ENCODE results near the gene TMBIM6.

TMBIM6 gene

GRCh38 chr12:49783917-49784676 is 42.7 kb downstream of the TMBIM6 start:
- no peaks in the 10 kb centered on the region; the same call in 1 of the 2 replicates for H3K27me3 ChIP-seq (ENCODE audit: insufficient read depth, low read depth)
- no peak for TF ChIP-seq CTCF (conservative IDR thresholded peaks at IDR 0.05; ENCODE audit: low read depth, low read length)
- no peak overlapping the region for H3K9ac ChIP-seq
- H3K79me2 ChIP-seq (ENCODE audit: insufficient read depth, low read depth) = no peaks in the 10 kb centered on the region
- no peak overlapping the region for H3K27ac ChIP-seq
- H2AFZ ChIP-seq (ENCODE audit: low read depth) = no peak overlapping the region
- no peak overlapping the region for H3K4me3 ChIP-seq (IDR thresholded peaks at IDR 0.05; ENCODE audit: insufficient read depth, low read depth, low read length)
- H4K20me1 ChIP-seq (ENCODE audit: insufficient read depth) = no peaks in the 10 kb centered on the region
- H3K4me1 ChIP-seq (ENCODE audit: low read depth, poor library complexity, severe bottlenecking) = peaks cover 8% of the 10 kb centered on the region
- H3K36me3 ChIP-seq (ENCODE audit: insufficient read depth) = no peaks in the 10 kb centered on the region
- H3K4me2 ChIP-seq = no peak overlapping the region

- Histone ChIP-seq H3K27ac (no peak overlapping the region), H2AFZ (ENCODE audit: low read depth) (no peak overlapping the region), H3K27me3 (ENCODE audit: insufficient read depth, low read depth) (peaks cover 6% of the 10 kb centered on the region; the same call in 1 of the 2 replicates), H3K9ac (no peak overlapping the region), H3K4me2 (no peak overlapping the region), H3K79me2 (ENCODE audit: insufficient read depth, low read depth) (no peaks in the 10 kb centered on the region), H3K36me3 (ENCODE audit: insufficient read depth) (no peaks in the 10 kb centered on the region), H3K4me3 (IDR thresholded peaks at IDR 0.05; ENCODE audit: insufficient read depth, low read depth, low read length) (no peak overlapping the region), H4K20me1 (ENCODE audit: insufficient read depth) (no peaks in the 10 kb centered on the region), H3K4me1 (ENCODE audit: low read depth, poor library complexity, severe bottlenecking) (peaks cover 8% of the 10 kb centered on the region)
- no peak for TF ChIP-seq CTCF (conservative IDR thresholded peaks at IDR 0.05; ENCODE audit: low read depth, low read length)
Observed at GRCh38 chr12:49784756-49785409, 43.5 kb downstream of the TMBIM6 start.

GRCh38 chr12:49787672-49788071 is 46.3 kb downstream of the TMBIM6 start:
- H3K79me2 ChIP-seq (ENCODE audit: insufficient read depth, low read depth) = no peaks in the 10 kb centered on the region
- no peak overlapping the region for H3K27ac ChIP-seq
- no peak overlapping the region for H3K4me2 ChIP-seq
- H3K36me3 ChIP-seq (ENCODE audit: insufficient read depth) = no peaks in the 10 kb centered on the region
- H3K4me3 ChIP-seq (IDR thresholded peaks at IDR 0.05; ENCODE audit: insufficient read depth, low read depth, low read length) = no peak overlapping the region
- no peak overlapping the region for H2AFZ ChIP-seq (ENCODE audit: low read depth)
- H3K9ac ChIP-seq = no peak overlapping the region
- H4K20me1 ChIP-seq (ENCODE audit: insufficient read depth) = no peaks in the 10 kb centered on the region
- TF ChIP-seq CTCF (conservative IDR thresholded peaks at IDR 0.05; ENCODE audit: low read depth, low read length) = no peak
- peaks cover 8% of the 10 kb centered on the region; the same call in 1 of the 2 replicates for H3K27me3 ChIP-seq (ENCODE audit: insufficient read depth, low read depth)
- H3K4me1 ChIP-seq (ENCODE audit: low read depth, poor library complexity, severe bottlenecking) = peaks cover 8% of the 10 kb centered on the region

DNA sequence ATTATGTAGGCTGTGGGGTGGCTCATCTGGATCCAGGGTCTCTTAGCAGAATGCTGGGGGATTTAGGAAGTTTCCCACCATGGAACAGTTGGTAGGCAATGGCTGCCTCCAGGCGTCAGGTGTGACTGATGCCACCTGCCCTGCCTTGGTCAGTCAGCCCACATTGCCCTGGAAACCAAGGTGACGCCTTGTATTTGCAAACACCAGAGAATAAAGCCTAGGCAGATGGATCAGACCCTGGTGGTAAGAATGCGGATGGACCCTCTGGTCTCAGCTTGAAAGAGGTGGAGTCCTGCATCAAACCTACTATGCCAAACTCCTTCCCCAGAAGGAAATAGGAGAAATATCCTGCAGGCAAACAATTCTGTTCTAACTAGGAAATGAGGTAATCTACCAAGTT is 48.6 kb downstream of the TMBIM6 start:
- Histone ChIP-seq H3K27me3 (ENCODE audit: insufficient read depth, low read depth) (peaks cover 8% of the 10 kb centered on the region; the same call in 1 of the 2 replicates), H3K4me1 (ENCODE audit: low read depth, poor library complexity, severe bottlenecking) (peaks cover 3% of the 10 kb centered on the region), H2AFZ (ENCODE audit: low read depth) (no peak overlapping the region), H3K4me2 (no peak overlapping the region), H3K9ac (no peak overlapping the region), H4K20me1 (ENCODE audit: insufficient read depth) (no peaks in the 10 kb centered on the region), H3K36me3 (ENCODE audit: insufficient read depth) (no peaks in the 10 kb centered on the region), H3K4me3 (IDR thresholded peaks at IDR 0.05; ENCODE audit: insufficient read depth, low read depth, low read length) (no peak overlapping the region), H3K27ac (no peak overlapping the region), H3K79me2 (ENCODE audit: insufficient read depth, low read depth) (no peaks in the 10 kb centered on the region)
- TF ChIP-seq CTCF (conservative IDR thresholded peaks at IDR 0.05; ENCODE audit: low read depth, low read length) = no peak

Measured in KMS-11 (cell line).